Loucy (cell line): ENCODE measurements around the gene PGRMC1.
"Not testable (repeated sequence)": the region's sequence is repeated elsewhere in the genome, so short reads cannot be mapped to it uniquely, and the experiment has no call there.

Experiments
- EZH2phosphoT487 ChIP-seq: fragments of 200-600 bp; IDR thresholded peaks from 2 replicates; pipeline ENCODE4 v1.6.1; 2018; ENCODE audit warnings: antibody characterized with exemption, mild to moderate bottlenecking, moderate library complexity, borderline replicate concordance
- TF ChIP-seq, protein P1 (sequence below): fragments of 200-600 bp; sonication (generic); conservative IDR thresholded peaks from 2 replicates; pipeline ENCODE4 v1.5.1; 2014; ENCODE audit warnings: mild to moderate bottlenecking, antibody characterized with exemption, low read length

GRCh38 chrX:119282347-119282746, 46.3 kb downstream of the PGRMC1 start:
- TF ChIP-seq, protein P1, sequence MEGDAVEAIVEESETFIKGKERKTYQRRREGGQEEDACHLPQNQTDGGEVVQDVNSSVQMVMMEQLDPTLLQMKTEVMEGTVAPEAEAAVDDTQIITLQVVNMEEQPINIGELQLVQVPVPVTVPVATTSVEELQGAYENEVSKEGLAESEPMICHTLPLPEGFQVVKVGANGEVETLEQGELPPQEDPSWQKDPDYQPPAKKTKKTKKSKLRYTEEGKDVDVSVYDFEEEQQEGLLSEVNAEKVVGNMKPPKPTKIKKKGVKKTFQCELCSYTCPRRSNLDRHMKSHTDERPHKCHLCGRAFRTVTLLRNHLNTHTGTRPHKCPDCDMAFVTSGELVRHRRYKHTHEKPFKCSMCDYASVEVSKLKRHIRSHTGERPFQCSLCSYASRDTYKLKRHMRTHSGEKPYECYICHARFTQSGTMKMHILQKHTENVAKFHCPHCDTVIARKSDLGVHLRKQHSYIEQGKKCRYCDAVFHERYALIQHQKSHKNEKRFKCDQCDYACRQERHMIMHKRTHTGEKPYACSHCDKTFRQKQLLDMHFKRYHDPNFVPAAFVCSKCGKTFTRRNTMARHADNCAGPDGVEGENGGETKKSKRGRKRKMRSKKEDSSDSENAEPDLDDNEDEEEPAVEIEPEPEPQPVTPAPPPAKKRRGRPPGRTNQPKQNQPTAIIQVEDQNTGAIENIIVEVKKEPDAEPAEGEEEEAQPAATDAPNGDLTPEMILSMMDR = not testable (repeated sequence)
- TF ChIP-seq EZH2phosphoT487 = not testable (repeated sequence)
